Activated CD4-positive, alpha-beta T cell treated with anti-CD3 and anti-CD28 coated beads for 1 hour (primary cell): ENCODE measurements around the gene ZNF407.
"Not testable (repeated sequence)": the region's sequence is repeated elsewhere in the genome, so short reads cannot be mapped to it uniquely, and the experiment has no call there.

Source experiments
- DNase-seq: peaks from one replicate; pipeline ENCODE4 v3.0.0-alpha.2; 2020

ZNF407 gene

DNA sequence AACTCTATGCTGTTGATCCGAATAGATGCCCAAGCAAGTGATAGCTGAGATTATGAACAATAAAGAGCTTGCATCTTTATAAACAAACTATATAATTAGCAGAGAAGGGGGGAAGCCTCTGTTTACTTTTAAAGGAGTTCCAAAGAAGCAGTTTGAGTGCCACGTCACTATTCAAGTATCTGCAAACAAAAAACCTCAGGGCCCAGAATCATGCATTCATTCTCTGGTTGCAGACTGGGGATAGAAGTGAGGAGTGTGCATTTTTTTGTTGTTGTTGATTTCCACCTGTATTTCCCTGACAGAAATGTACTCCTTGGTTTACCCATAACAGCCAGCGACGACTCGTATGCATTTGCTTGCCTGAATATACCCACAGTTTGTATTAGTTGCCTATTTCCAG is 347.0 kb downstream of the ZNF407 start:
- no peak for DNase-seq

DNA sequence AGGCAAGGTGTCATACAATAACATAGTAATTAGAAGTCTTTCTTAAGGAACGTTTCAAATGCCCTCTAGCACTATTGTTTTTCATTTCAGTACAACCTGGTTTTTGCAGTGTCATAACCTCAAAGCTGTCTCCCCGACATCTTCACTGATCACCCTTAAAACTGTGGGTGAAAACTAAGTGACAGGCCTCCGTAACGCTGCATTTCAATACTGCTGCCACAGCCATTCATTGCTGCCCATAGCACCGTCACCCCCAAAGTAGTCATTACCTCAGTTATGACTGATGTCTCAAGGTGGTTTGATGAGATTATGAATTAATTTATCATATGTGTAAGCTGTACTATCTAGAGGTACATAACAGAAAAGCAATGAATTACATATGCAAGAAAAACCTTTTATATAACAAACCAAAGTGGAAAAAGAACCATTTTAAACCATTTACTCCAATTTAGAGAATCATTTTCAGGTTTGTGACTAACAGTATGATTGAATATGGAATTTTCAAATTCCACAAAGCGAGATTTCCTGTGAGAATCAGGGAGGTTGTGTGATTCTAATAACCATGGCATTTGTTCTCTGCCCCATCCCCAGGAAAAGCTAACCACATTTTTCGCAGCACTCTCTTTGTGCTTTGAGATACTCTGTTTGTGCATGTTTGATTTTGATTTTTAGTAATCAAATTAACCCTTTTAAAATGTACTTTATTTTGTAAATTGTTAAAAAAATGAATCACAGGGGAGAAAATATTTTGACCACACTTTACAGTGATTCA is 348.3 kb downstream of the ZNF407 start:
- no peak for DNase-seq

GRCh38 chr18:74946646-74947375 is 349.1 kb downstream of the ZNF407 start:
- DNase-seq = no peak

- DNase-seq = no peak
Observed at GRCh38 chr18:74947417-74947816, 349.7 kb downstream of the ZNF407 start.

GRCh38 chr18:74947875-74948274 is 350.2 kb downstream of the ZNF407 start:
- DNase-seq = no peak

DNA sequence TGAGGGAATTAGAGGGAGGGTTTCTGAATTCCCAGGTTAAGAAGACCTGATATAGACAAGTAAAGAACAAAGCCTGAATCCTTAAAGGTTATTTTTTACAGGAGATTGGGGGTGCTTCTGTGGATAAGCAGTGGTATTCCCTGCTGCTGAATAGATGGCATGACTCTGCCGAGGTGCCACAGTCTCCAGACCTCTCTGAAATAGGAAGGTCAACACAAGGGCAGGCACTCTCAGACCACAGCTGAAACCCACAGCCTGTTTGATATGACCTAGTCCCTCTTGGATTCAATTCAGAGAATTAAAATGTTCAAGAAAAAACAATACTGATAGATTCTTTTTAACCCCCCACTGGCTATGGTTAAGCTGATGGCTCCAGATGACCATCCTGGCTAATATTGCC is 351.9 kb downstream of the ZNF407 start:
- DNase-seq = no peak

DNA sequence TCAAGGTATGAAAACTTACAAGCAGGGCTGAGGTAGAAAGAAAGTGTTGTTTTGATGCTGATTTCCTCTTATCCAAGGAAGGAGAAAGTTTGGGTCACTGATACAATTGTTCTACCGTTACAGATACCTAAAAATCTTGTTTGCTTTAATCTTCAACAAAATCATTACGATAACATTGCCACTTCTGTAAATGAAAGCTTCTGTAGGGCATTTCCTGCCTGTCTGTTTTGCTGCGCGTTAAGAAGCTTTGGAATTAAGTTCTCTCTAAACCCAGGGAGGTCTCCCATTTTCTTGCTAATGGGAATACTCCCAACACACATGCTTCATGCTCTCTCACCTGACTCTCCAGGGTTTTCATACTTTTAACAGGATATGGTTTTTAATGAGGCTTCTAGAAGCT is 352.8 kb downstream of the ZNF407 start:
- no peak for DNase-seq

DNA sequence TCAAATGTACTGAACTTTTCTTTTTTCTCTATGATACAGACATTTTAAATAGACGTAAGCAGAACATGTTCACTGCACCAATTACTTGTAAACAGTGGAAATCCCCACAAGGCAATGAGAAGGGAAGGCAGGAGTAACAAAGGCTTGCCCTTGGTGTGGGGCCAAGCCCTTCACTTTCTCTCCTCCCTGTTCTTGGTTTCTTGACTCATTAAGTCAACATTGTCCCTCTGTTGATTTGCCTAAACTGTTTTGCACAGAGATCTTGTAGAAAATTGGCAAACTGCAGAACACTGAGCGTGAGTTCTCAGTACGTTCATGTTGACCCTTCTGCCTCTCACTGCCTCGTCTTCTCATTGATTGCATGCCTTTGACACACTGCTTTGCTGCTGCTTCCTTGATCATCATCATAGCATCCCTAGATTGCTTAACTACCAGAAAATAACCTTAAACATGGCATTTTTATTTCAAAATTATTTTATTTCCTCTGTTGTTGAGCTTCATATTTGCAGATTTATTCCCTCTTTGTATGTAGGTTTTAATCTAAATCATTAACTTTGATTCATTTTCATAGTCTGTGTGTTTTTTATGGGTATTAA is 353.6 kb downstream of the ZNF407 start:
- DNase-seq = no peak

GRCh38 chr18:74957588-74958224 is 360.0 kb downstream of the ZNF407 start:
- no peak for DNase-seq

DNA sequence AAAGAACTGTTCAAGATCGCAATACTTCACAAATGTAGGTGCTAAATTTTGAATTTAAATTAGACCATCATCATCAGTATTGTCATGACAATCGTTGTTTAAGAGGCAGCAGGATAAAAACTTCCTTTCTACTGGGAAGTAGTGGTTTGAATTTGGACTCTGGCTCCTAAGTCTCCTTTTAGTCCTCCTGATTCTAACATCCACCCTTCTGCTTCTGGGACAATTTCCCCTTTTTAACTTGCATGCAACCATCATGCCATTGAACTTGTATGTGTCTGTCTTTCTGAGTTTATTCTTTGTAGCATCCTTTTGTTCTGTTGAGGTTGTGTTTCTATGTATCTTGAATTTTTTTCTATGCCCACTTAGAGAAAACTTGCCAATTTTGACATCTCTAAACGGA is 361.5 kb downstream of the ZNF407 start:
- DNase-seq = no peak

DNA sequence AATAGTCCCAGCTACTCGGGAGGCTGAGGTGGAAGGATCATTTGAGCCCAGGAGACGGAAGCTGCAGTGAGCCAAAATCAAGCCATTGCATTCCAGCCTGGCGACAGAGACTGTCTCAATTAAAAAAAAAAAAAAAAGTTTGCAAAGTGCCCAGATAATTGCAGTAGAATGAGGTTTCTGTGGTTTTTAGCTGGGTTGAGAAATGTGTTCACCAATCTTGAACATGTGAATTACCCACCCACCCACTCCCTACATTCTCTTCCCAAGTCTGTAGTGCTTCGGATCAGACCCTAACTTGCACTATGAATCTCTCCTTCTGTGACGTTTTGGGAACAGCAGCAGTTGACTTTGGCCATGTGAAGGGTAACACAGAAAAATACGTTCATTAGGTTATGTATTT is 363.9 kb downstream of the ZNF407 start:
- no peak for DNase-seq

GRCh38 chr18:74963820-74964446 is 366.3 kb downstream of the ZNF407 start:
- DNase-seq = no peak

DNA sequence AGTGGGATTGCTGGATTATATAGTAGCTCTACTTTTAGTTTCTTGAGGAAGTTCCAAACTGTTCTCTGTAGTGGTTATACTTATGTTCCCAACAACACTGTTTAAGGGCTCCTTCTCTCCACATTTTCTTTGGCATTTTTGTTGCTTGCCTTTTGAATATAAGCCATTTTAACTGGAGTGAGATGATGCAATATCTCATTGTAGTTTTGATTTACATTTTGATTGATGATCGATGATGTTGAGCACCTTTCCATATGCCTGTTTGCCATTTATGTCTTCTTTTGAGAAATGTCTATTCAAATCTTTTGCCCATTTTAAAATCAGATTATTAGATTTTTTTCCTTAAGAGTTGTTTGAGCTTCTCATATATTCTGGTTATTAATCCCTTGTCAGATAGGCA is 368.0 kb downstream of the ZNF407 start:
- DNase-seq = no peak

DNA sequence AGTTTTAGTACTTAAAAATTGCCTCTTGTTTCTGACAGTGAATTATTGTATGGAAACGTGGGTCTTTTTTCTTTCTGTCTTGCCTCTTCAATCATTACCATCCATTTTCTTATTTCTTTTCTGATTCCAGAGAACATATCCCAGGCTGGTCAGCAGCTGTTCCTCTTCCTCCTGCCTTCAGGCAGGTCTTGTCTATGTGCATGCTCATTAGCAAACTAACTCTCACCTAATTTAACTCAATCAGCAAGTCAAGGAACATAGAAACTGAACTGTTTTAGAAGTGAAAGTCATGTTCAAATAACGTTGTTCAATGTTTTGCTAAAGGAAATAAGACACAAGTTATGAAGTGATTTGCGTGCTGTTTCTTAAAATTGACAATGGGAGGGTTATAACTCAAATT is 369.8 kb downstream of the ZNF407 start:
- no peak for DNase-seq

GRCh38 chr18:74967979-74968378 is 370.3 kb downstream of the ZNF407 start:
- no peak for DNase-seq

- DNase-seq = not testable (repeated sequence)
Observed at GRCh38 chr18:74971358-74971757, 373.7 kb downstream of the ZNF407 start.

- not testable (repeated sequence) for DNase-seq
Observed at GRCh38 chr18:74971776-74972175, 374.1 kb downstream of the ZNF407 start.

DNA sequence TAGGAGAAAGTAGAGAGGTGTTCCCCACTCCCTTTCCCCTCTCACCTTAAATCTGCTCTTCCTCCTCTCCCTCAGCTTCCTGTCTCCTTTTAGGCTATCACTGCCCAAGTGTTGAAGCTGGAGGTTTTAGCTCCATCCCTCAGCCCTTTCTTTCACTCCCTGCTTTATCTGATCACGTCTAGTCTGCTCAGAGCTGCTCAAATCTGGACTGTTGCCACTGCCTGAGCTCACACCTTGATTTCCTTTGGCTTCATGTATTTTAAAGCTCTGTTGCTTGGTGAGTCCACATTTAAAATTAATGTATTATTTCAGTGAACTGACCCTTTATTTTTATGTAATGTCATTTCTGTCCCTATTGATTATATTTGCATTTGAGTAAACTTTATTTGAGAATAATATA is 374.7 kb downstream of the ZNF407 start:
- DNase-seq = no peak

DNA sequence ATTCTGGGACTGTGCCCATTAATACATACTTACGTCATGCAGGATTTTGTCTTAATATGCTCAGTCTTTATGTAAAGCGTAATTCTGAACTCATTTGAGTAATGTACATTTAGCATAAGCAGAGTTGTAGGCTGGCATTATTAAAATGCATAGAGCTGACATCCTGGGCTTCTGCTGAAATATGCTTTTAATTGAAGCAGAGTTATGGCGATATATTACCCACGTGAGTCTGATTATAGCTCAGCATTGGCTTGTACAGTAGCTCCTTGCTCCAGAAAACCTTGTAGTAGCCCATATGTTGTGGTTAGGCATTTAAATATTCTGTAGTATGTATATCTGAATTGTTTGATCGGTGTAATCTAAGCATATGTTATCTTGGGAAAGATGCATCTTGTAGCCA is 377.3 kb downstream of the ZNF407 start:
- no peak for DNase-seq

DNA sequence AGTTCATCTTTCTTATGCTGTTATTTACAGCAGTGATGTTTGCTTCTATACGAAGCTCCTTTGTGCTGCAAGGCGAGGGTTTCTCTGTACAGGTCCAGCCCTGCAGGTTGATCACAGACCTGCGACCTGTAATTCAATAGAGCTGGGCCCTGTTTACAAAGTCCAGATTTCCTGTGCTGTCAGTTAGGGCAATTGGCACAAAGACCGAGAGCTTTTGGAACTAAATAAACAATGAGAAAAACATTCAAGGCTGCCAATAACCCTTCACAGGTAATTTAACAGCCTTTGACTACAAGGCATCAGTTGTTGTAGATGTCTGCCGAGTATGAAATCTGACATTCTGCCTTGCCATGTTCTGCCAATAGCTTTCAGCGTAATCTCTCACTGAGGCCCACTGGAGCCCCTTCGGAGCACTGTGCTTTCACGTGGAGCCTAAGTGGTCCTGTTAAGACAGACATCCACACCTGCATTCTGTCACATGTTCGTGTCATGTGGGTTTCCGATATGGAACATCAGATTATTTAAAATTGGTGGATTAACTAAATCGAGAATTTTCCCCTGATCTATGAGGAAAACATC is 378.8 kb downstream of the ZNF407 start:
- DNase-seq = no peak

DNA sequence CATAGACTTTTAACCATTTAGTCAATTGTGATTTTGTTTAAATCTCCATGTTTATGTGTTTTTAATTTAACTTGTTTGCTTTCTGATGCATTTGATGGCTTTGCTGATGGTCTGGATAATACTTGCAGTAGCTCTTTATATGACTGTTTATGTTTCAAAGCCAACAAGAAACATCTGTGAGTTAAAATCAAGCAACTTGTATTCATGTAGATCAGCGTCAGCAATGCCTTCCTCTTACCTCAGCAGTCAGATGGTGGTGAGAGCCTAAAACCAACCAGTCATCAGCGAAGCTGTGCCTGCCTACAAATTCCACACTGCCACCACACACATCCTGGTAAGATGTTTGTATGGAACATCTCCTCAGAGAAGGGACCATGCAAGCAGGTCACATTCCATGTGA is 379.4 kb downstream of the ZNF407 start:
- no peak for DNase-seq

GRCh38 chr18:74980669-74981068 is 383.0 kb downstream of the ZNF407 start:
- DNase-seq = no peak

DNA sequence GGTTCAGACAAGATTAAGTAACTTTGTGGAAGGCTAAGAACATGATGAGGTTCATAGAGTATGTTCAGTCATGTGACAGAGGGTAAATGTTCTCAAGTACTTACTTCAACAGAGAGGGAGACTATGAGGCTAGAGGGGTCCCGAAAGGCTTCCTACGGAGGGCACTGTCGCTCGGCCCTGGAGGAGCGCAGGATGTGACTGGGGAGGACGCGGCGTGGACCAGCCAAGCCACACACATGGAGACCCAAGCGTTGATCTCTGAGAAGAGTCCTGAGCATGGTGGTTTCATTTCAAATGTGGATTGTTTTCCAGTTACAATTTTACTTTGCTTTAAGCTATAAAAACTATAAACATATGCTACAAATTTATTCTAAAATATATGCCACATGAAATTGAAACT is 383.8 kb downstream of the ZNF407 start:
- no peak for DNase-seq
